H9 (cell line): ENCODE data around the gene MYCBP2. TPM values are rescaled to one million over a fixed set of nuclear protein-coding genes. Genes with fewer than 3 reads are reported as not detected.

Experiments used
- DNase-seq: peaks from one replicate; pipeline ENCODE4 v3.0.0-alpha.2; 2017
- H2AFZ ChIP-seq: one replicate; pipeline ENCODE4 v1.6.1; 2013; ENCODE audit warnings: mild to moderate bottlenecking, low read length, control low read depth, moderate library complexity
- H2AK5ac ChIP-seq: 2 replicates; pipeline ENCODE4 v1.6.1; 2013; ENCODE audit warnings: low read length, control low read depth, mixed read lengths; ENCODE audit not compliant: insufficient read length
- H2BK120ac ChIP-seq: one replicate; pipeline ENCODE4 v1.6.1; 2013; ENCODE audit warnings: low read depth, mild to moderate bottlenecking, low read length, control low read depth, inconsistent platforms; ENCODE audit not compliant: poor library complexity, severe bottlenecking
- H2BK12ac ChIP-seq: 2 replicates; pipeline ENCODE4 v1.6.1; 2013; ENCODE audit warnings: low read length, control low read depth, mixed read lengths, low read depth; ENCODE audit not compliant: insufficient read length
- H2BK15ac ChIP-seq: 2 replicates; pipeline ENCODE4 v1.6.1; 2013; ENCODE audit warnings: low read depth, low read length, control low read depth
- H2BK20ac ChIP-seq: one replicate; pipeline ENCODE4 v1.6.1; 2013; ENCODE audit warnings: low read depth, mild to moderate bottlenecking, low read length, control low read depth, inconsistent platforms; ENCODE audit not compliant: poor library complexity, severe bottlenecking
- H2BK5ac ChIP-seq: 2 replicates; pipeline ENCODE4 v1.6.1; 2013; ENCODE audit warnings: low read length, control low read depth, mixed read lengths; ENCODE audit not compliant: insufficient read length
- H3K14ac ChIP-seq: 2 replicates; pipeline ENCODE4 v1.6.1; 2013; ENCODE audit warnings: low read length, control low read depth; ENCODE audit not compliant: insufficient read depth
- H3K18ac ChIP-seq: 2 replicates; pipeline ENCODE4 v1.6.1; 2013; ENCODE audit warnings: low read depth, mild to moderate bottlenecking, mixed read lengths, low read length, control low read depth; ENCODE audit not compliant: insufficient read length
- H3K23ac ChIP-seq: 2 replicates; pipeline ENCODE4 v1.6.1; 2013; ENCODE audit warnings: low read length, control low read depth, mixed read lengths, low read depth; ENCODE audit not compliant: insufficient read length
- H3K23me2 ChIP-seq: 2 replicates; pipeline ENCODE4 v1.6.1; 2013; ENCODE audit warnings: low read depth, mild to moderate bottlenecking, mixed read lengths, low read length, control low read depth; ENCODE audit not compliant: insufficient read length, poor library complexity, severe bottlenecking
- H3K27ac ChIP-seq: 2 replicates; pipeline ENCODE4 v1.5.1; 2013; ENCODE audit warnings: low read length, control low read depth, mixed read lengths, low read depth; ENCODE audit not compliant: insufficient read length
- H3K27me3 ChIP-seq: 2 replicates; pipeline ENCODE4 v1.6.1; 2013; ENCODE audit warnings: low read length, control low read depth, inconsistent platforms; ENCODE audit not compliant: insufficient read depth
- H3K4ac ChIP-seq: 2 replicates; pipeline ENCODE4 v1.6.1; 2013; ENCODE audit warnings: low read depth, mild to moderate bottlenecking, control low read depth, inconsistent platforms, low read length, moderate library complexity
- H3K4me1 ChIP-seq: 2 replicates; pipeline ENCODE4 v1.6.1; 2013; ENCODE audit warnings: low read length, control low read depth, inconsistent platforms; ENCODE audit not compliant: insufficient read depth
- H3K4me2 ChIP-seq: 2 replicates; pipeline ENCODE4 v1.6.1; 2013; ENCODE audit warnings: low read length, control low read depth, mixed read lengths; ENCODE audit not compliant: insufficient read length, insufficient read depth
- H3K56ac ChIP-seq: 2 replicates; pipeline ENCODE4 v1.6.1; 2013; ENCODE audit warnings: low read depth, mild to moderate bottlenecking, mixed read lengths, low read length, control low read depth; ENCODE audit not compliant: insufficient read length
- H3K79me1 ChIP-seq: 2 replicates; pipeline ENCODE4 v1.6.1; 2013; ENCODE audit warnings: low read depth, mild to moderate bottlenecking, moderate library complexity, low read length, control low read depth, inconsistent platforms; ENCODE audit not compliant: insufficient read depth, poor library complexity, severe bottlenecking
- H3K79me2 ChIP-seq: 2 replicates; pipeline ENCODE4 v1.6.1; 2013; ENCODE audit warnings: low read length, control low read depth, inconsistent platforms; ENCODE audit not compliant: insufficient read depth
- H3K9ac ChIP-seq: 2 replicates; pipeline ENCODE4 v1.6.1; 2013; ENCODE audit warnings: low read length, control low read depth, mixed read lengths; ENCODE audit not compliant: insufficient read length; ENCODE audit errors: extremely low read depth
- H3K9me3 ChIP-seq: one replicate; pipeline ENCODE4 v1.6.1; 2013; ENCODE audit warnings: low read depth, low read length, inconsistent platforms; ENCODE audit not compliant: control insufficient read depth
- H3T11ph ChIP-seq: one replicate; pipeline ENCODE4 v1.6.1; 2013; ENCODE audit warnings: mild to moderate bottlenecking, low read length, control low read depth, inconsistent platforms
- H4K20me1 ChIP-seq: one replicate; pipeline ENCODE4 v1.6.1; 2013; ENCODE audit not compliant: control insufficient read depth, insufficient read length, insufficient read depth
- H4K5ac ChIP-seq: 2 replicates; pipeline ENCODE4 v1.6.1; 2013; ENCODE audit warnings: low read depth, mild to moderate bottlenecking, mixed read lengths, low read length, control low read depth; ENCODE audit not compliant: insufficient read length
- H4K8ac ChIP-seq: replicated peaks from 2 replicates; pipeline ENCODE4 v1.6.1; 2013; ENCODE audit warnings: low read length, control low read depth, mixed read lengths, low read depth; ENCODE audit not compliant: insufficient read length
- H4K91ac ChIP-seq: 2 replicates; pipeline ENCODE4 v1.6.1; 2013; ENCODE audit warnings: low read depth, mild to moderate bottlenecking, moderate library complexity, mixed read lengths, low read length, control low read depth; ENCODE audit not compliant: insufficient read length
- H3K27ac Mint-ChIP-seq, 3 experiments: 2 replicates in 2 of 3; 3 replicates in 1 of 3; pipeline ENCODE4 v1.8.0; 2020 to 2021; ENCODE audit warnings: mixed read lengths in 3 of 3, mild to moderate bottlenecking in 1 of 3, moderate library complexity in 1 of 3
- H3K27me3 Mint-ChIP-seq: 2 replicates; pipeline ENCODE4 v1.8.0; 2021; ENCODE audit warnings: low read depth, mild to moderate bottlenecking, moderate library complexity, mixed read lengths
- H3K36me3 Mint-ChIP-seq, 3 experiments: 2 replicates in 2 of 3; 3 replicates in 1 of 3; pipeline ENCODE4 v1.8.0; 2020 to 2021; ENCODE audit warnings: low read depth in 3 of 3, mixed read lengths in 3 of 3; ENCODE audit not compliant: insufficient read depth in 1 of 3
- H3K4me1 Mint-ChIP-seq, 2 experiments: 2 replicates each; pipeline ENCODE4 v1.8.0; 2020; ENCODE audit warnings: mixed read lengths in 2 of 2
- H3K4me3 Mint-ChIP-seq, 2 experiments: 2 replicates in 1 of 2; 3 replicates in 1 of 2; pipeline ENCODE4 v1.8.0; 2020 to 2021; ENCODE audit warnings: mild to moderate bottlenecking in 2 of 2, mixed read lengths in 2 of 2, moderate library complexity in 1 of 2
- H3K9me3 Mint-ChIP-seq, 2 experiments: 2 replicates in 1 of 2; 3 replicates in 1 of 2; pipeline ENCODE4 v1.8.0; 2020; ENCODE audit warnings: mild to moderate bottlenecking in 2 of 2, mixed read lengths in 2 of 2, moderate library complexity in 1 of 2
- CTCF ChIP-seq: fragments of 200-600 bp; sonication (generic); conservative IDR thresholded peaks from 3 replicates; pipeline ENCODE4 v1.8.0; 2021; ENCODE audit warnings: antibody characterized with exemption, mild to moderate bottlenecking
- WGBS: extraction: QIAGEN DNeasy Blood & Tissue Kit; methylation state at CpG from one replicate; pipeline ENCODE4 v1.1.7; 2013; ENCODE audit warnings: missing lambda C conversion rate, low lambda C conversion rate, mixed read lengths; ENCODE audit not compliant: insufficient read length; ENCODE audit errors: extremely low coverage; 5-methylcytosine and 5-hydroxymethylcytosine counted together
- total RNA-seq: library from RNA; stranded (reverse); gene quantifications from 2 replicates; pipeline ENCODE4 v1.2.1, GENCODE V29; 2021

The MYCBP2 gene
- total RNA-seq, 1 experiment from 2014 or later = 32.0 TPM

GRCh38 chr13:77329133-77329910 lies 2.4 kb upstream of the MYCBP2 start:
- H3K27me3 ChIP-seq = peaks cover 3% of the 10 kb centered on the region; the same call in 1 of the 2 replicates
- no peak overlapping the region for H2BK20ac ChIP-seq
- H2BK5ac ChIP-seq = no peak overlapping the region
- no peaks in the 10 kb centered on the region for H3K9me3 Mint-ChIP-seq
- no peak overlapping the region for H2AFZ ChIP-seq
- H3K79me2 ChIP-seq = no peaks in the 10 kb centered on the region; the same call in 1 of the 2 replicates
- no peak overlapping the region for H4K91ac ChIP-seq
- H3K4me1 ChIP-seq = no peaks in the 10 kb centered on the region
- peaks cover 18% of the 10 kb centered on the region for H3K23me2 ChIP-seq
- H3K27me3 Mint-ChIP-seq = peaks cover 29% of the 10 kb centered on the region
- H3T11ph ChIP-seq = no peak overlapping the region
- WGBS = no CpG with 5 or more reads among the region's 46 CpGs
- no peak overlapping the region for H2BK12ac ChIP-seq
- H3K4ac ChIP-seq = no peak overlapping the region
- H3K9me3 ChIP-seq = no peaks in the 10 kb centered on the region
- peak overlapping the region; percentile 72 for H3K4me2 ChIP-seq
- H3K4me3 Mint-ChIP-seq = peak overlapping the region; percentile 86 to 95
- peak overlapping the region; percentile 8; the same call in 1 of the 2 replicates for H3K14ac ChIP-seq
- TF ChIP-seq CTCF = no peak
- no peak overlapping the region for H4K5ac ChIP-seq
- H3K56ac ChIP-seq = no peak overlapping the region
- H3K23ac ChIP-seq = no peak overlapping the region
- H4K20me1 ChIP-seq = no peaks in the 10 kb centered on the region
- H2BK120ac ChIP-seq = no peak overlapping the region
- no peak overlapping the region for H3K18ac ChIP-seq
- H4K8ac ChIP-seq = no peak overlapping the region
- no peak overlapping the region for H3K27ac ChIP-seq
- no peaks in the 10 kb centered on the region for H3K79me1 ChIP-seq
- peaks cover 27 to 38% of the 10 kb centered on the region in 2 experiments for H3K4me1 Mint-ChIP-seq
- peak overlapping the region; percentile 56 for H3K9ac ChIP-seq
- DNase-seq = peak; percentile 80
- H3K36me3 Mint-ChIP-seq = no peaks in the 10 kb centered on the region
- no peak overlapping the region for H2BK15ac ChIP-seq
- no peak overlapping the region for H2AK5ac ChIP-seq
- H3K27ac Mint-ChIP-seq = peak overlapping the region; percentile 71 to 87 (median 85); a peak in 4 of 7 replicates
